Activated CD4-positive, alpha-beta memory T cell treated with anti-CD3 and anti-CD28 coated beads, Interleukin-2, amount 10 ng/mL, durations not matched to agents 7 days and 5 days (primary cell): Measurements from ENCODE around the gene GRIN2A. TPM values are rescaled to one million over a fixed set of nuclear protein-coding genes. Genes with fewer than 3 reads are reported as not detected.

Experiments
- CTCF ChIA-PET: fragments of 350-600 bp; sonication (Branson Sonifier 250); formaldehyde crosslinking; loops from one replicate; lab custom pipeline; 2021; ENCODE audit warnings: antibody characterized with exemption, inconsistent platforms; lab: Charles Lee
- POLR2A ChIA-PET: fragments of 350-600 bp; sonication (Branson Sonifier 250); formaldehyde crosslinking; loops from one replicate; lab custom pipeline; 2021; ENCODE audit warnings: antibody characterized with exemption; lab: Charles Lee
- DNase-seq: peaks from one replicate; pipeline ENCODE4 v3.0.0-alpha.2; 2020
- H3K27ac Mint-ChIP-seq: one replicate; pipeline ENCODE4 v1.8.0; 2021; ENCODE audit warnings: mild to moderate bottlenecking, mixed read lengths
- H3K27me3 Mint-ChIP-seq: one replicate; pipeline ENCODE4 v1.8.0; 2021; ENCODE audit warnings: mixed read lengths
- H3K36me3 Mint-ChIP-seq: one replicate; pipeline ENCODE4 v1.8.0; 2021; ENCODE audit warnings: low read depth, mixed read lengths
- H3K4me1 Mint-ChIP-seq: one replicate; pipeline ENCODE4 v1.8.0; 2021; ENCODE audit warnings: mixed read lengths
- H3K4me3 Mint-ChIP-seq: one replicate; pipeline ENCODE4 v1.8.0; 2021; ENCODE audit warnings: mild to moderate bottlenecking, mixed read lengths
- H3K9me3 Mint-ChIP-seq: one replicate; pipeline ENCODE4 v1.8.0; 2021; ENCODE audit warnings: mixed read lengths
- total RNA-seq, 2 experiments: library from RNA; stranded (reverse); gene quantifications; one replicate each; pipeline ENCODE4 v1.2.3, GENCODE V29; 2021

Gene GRIN2A
- total RNA-seq, result not detected

GRCh38 chr16:10182222-10183053, at the start of gene GRIN2A:
GRIN2A (minus strand) TSS chr16:10182428; CDS start chr16:10180411, 2,017 bp downstream.
- H3K4me3 Mint-ChIP-seq, result no peak within 1 kb of the TSS
- POLR2A ChIA-PET, result no interaction called here
- DNase-seq, result no peak
- no peaks in the 10 kb centered on the region for H3K36me3 Mint-ChIP-seq
- peaks cover 7% of the 10 kb centered on the region for H3K4me1 Mint-ChIP-seq
- CTCF ChIA-PET, result interaction anchor here (0.6 kb wide), 1 partner anchor 918 kb away, joined by 3 read pairs; no protein-coding TSS in a partner anchor
- peaks cover 38% of the 10 kb centered on the region for H3K27me3 Mint-ChIP-seq
- H3K9me3 Mint-ChIP-seq, result no peaks in the 10 kb centered on the region
- H3K27ac Mint-ChIP-seq, result no peak within 1 kb of the TSS

GRCh38 chr16:10231563-10231962, 49.3 kb upstream of the GRIN2A start:
- ChIA-PET POLR2A (no interaction called here), CTCF (no interaction called here)
- Mint-ChIP-seq H3K36me3 (no peaks in the 10 kb centered on the region), H3K4me3 (no peak overlapping the region), H3K4me1 (no peaks in the 10 kb centered on the region), H3K27me3 (peaks cover 2% of the 10 kb centered on the region), H3K27ac (no peak overlapping the region), H3K9me3 (peaks cover 7% of the 10 kb centered on the region)
- DNase-seq, result no peak

DNA sequence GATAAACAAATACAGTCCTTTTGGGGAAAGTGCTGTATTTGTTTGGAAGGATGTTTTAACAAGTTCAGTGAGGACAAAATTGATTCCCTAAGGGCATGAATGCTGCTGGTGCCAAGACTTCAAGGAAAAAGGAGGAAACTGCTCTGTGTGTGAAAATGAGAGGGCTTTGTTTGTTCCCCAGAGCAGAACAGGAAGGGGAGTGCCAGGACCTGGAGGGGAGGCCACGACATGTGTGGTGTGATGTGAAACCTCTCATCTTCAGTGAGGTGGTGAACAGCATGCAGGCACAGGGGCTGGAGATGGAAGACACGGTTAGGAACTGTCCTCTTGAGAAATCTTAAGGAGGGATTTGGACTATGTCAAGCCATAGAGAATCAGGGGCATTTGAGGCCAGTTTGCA, 46.6 kb upstream of the GRIN2A start:
- H3K4me1 Mint-ChIP-seq, result no peaks in the 10 kb centered on the region
- no peaks in the 10 kb centered on the region for H3K36me3 Mint-ChIP-seq
- H3K27ac Mint-ChIP-seq, result no peak overlapping the region
- ChIA-PET POLR2A (no interaction called here), CTCF (no interaction called here)
- peaks cover 7% of the 10 kb centered on the region for H3K9me3 Mint-ChIP-seq
- no peak overlapping the region for H3K4me3 Mint-ChIP-seq
- peaks cover 4% of the 10 kb centered on the region for H3K27me3 Mint-ChIP-seq
- DNase-seq, result no peak

GRCh38 chr16:10226987-10227306, 44.7 kb upstream of the GRIN2A start:
- Mint-ChIP-seq H3K36me3 (no peaks in the 10 kb centered on the region), H3K4me1 (no peaks in the 10 kb centered on the region), H3K27me3 (peaks cover 4% of the 10 kb centered on the region), H3K9me3 (peaks cover 3% of the 10 kb centered on the region), H3K27ac (no peak overlapping the region), H3K4me3 (no peak overlapping the region)
- POLR2A ChIA-PET, result no interaction called here
- DNase-seq, result no peak
- CTCF ChIA-PET, result no interaction called here

- H3K9me3 Mint-ChIP-seq, result no peaks in the 10 kb centered on the region
- CTCF ChIA-PET, result no interaction called here
- POLR2A ChIA-PET, result no interaction called here
- no peaks in the 10 kb centered on the region for H3K36me3 Mint-ChIP-seq
- no peak for DNase-seq
- H3K27me3 Mint-ChIP-seq, result peaks cover 4% of the 10 kb centered on the region
- no peak overlapping the region for H3K27ac Mint-ChIP-seq
- H3K4me1 Mint-ChIP-seq, result no peaks in the 10 kb centered on the region
- no peak overlapping the region for H3K4me3 Mint-ChIP-seq
Measured at GRCh38 chr16:10226141-10226986, 44.1 kb upstream of the GRIN2A start.

GRCh38 chr16:10225653-10226052, 43.4 kb upstream of the GRIN2A start:
- ChIA-PET CTCF (no interaction called here), POLR2A (no interaction called here)
- no peak overlapping the region for H3K27ac Mint-ChIP-seq
- no peaks in the 10 kb centered on the region for H3K36me3 Mint-ChIP-seq
- no peak for DNase-seq
- no peak overlapping the region for H3K4me3 Mint-ChIP-seq
- H3K9me3 Mint-ChIP-seq, result no peaks in the 10 kb centered on the region
- peaks cover 4% of the 10 kb centered on the region for H3K27me3 Mint-ChIP-seq
- no peaks in the 10 kb centered on the region for H3K4me1 Mint-ChIP-seq

GRCh38 chr16:10224850-10225249, 42.6 kb upstream of the GRIN2A start:
- Mint-ChIP-seq H3K9me3 (no peaks in the 10 kb centered on the region), H3K4me3 (no peak overlapping the region), H3K27ac (no peak overlapping the region), H3K36me3 (no peaks in the 10 kb centered on the region), H3K4me1 (no peaks in the 10 kb centered on the region), H3K27me3 (peaks cover 4% of the 10 kb centered on the region)
- no peak for DNase-seq
- POLR2A ChIA-PET, result no interaction called here
- CTCF ChIA-PET, result interaction anchor here (0.7 kb wide), 1 partner anchor 569 kb away, joined by 3 read pairs; no protein-coding TSS in a partner anchor

GRCh38 chr16:10220942-10221341, 38.7 kb upstream of the GRIN2A start:
- Mint-ChIP-seq H3K9me3 (no peaks in the 10 kb centered on the region), H3K27me3 (no peaks in the 10 kb centered on the region), H3K27ac (no peak overlapping the region), H3K36me3 (no peaks in the 10 kb centered on the region), H3K4me1 (no peaks in the 10 kb centered on the region), H3K4me3 (no peak overlapping the region)
- POLR2A ChIA-PET, result no interaction called here
- CTCF ChIA-PET, result no interaction called here
- DNase-seq, result no peak

GRCh38 chr16:10219742-10220141, 37.5 kb upstream of the GRIN2A start:
- Mint-ChIP-seq H3K36me3 (no peaks in the 10 kb centered on the region), H3K27ac (no peak overlapping the region)
- POLR2A ChIA-PET, result no interaction called here

GRCh38 chr16:10218490-10219206, 36.4 kb upstream of the GRIN2A start:
- ChIA-PET CTCF (no interaction called here), POLR2A (no interaction called here)
- H3K9me3 Mint-ChIP-seq, result no peaks in the 10 kb centered on the region
- H3K4me3 Mint-ChIP-seq, result no peak overlapping the region
- no peaks in the 10 kb centered on the region for H3K4me1 Mint-ChIP-seq
- no peaks in the 10 kb centered on the region for H3K36me3 Mint-ChIP-seq
- H3K27me3 Mint-ChIP-seq, result no peaks in the 10 kb centered on the region
- DNase-seq, result no peak
- H3K27ac Mint-ChIP-seq, result no peak overlapping the region

More at GRCh38 chr16:10219742-10220141, 37.5 kb upstream of the GRIN2A start:
- Mint-ChIP-seq H3K27me3 (no peaks in the 10 kb centered on the region), H3K9me3 (no peaks in the 10 kb centered on the region), H3K4me1 (no peaks in the 10 kb centered on the region), H3K4me3 (no peak overlapping the region)
- no peak for DNase-seq
- CTCF ChIA-PET, result no interaction called here

- H3K4me1 Mint-ChIP-seq, result no peaks in the 10 kb centered on the region
- no peaks in the 10 kb centered on the region for H3K9me3 Mint-ChIP-seq
- no peak for DNase-seq
- no peak overlapping the region for H3K4me3 Mint-ChIP-seq
- ChIA-PET CTCF (no interaction called here), POLR2A (no interaction called here)
- no peaks in the 10 kb centered on the region for H3K36me3 Mint-ChIP-seq
- no peak overlapping the region for H3K27ac Mint-ChIP-seq
- H3K27me3 Mint-ChIP-seq, result no peaks in the 10 kb centered on the region
Measured at GRCh38 chr16:10213748-10214147, 31.5 kb upstream of the GRIN2A start.

- no peak overlapping the region for H3K4me3 Mint-ChIP-seq
- no peaks in the 10 kb centered on the region for H3K27me3 Mint-ChIP-seq
- peaks cover under 1% of the 10 kb centered on the region for H3K9me3 Mint-ChIP-seq
- H3K27ac Mint-ChIP-seq, result no peak overlapping the region
- ChIA-PET CTCF (no interaction called here), POLR2A (no interaction called here)
- H3K36me3 Mint-ChIP-seq, result no peaks in the 10 kb centered on the region
- DNase-seq, result no peak
- no peaks in the 10 kb centered on the region for H3K4me1 Mint-ChIP-seq
Measured at GRCh38 chr16:10210944-10211343, 28.7 kb upstream of the GRIN2A start.

- Mint-ChIP-seq H3K9me3 (peaks cover 11% of the 10 kb centered on the region), H3K36me3 (no peaks in the 10 kb centered on the region), H3K4me3 (no peak overlapping the region), H3K4me1 (no peaks in the 10 kb centered on the region), H3K27me3 (no peaks in the 10 kb centered on the region), H3K27ac (no peak overlapping the region)
- ChIA-PET CTCF (no interaction called here), POLR2A (no interaction called here)
- DNase-seq, result no peak
Measured at GRCh38 chr16:10206865-10207264, 24.6 kb upstream of the GRIN2A start.
